Measurements from ENCODE around the gene DGKH.

GRCh38 chr13:42125046-42125445, 76.6 kb downstream of the DGKH start:
- TF ChIP-seq CTCF (IDR thresholded peaks at IDR 0.05; ENCODE audit: low read depth, low read length, poor library complexity, severe bottlenecking) (no peak), EZH2phosphoT487 (IDR thresholded peaks at IDR 0.05; ENCODE audit: borderline replicate concordance, low read length) (no peak)
